Measurements from ENCODE around the gene NEDD4L. TPM values are rescaled to one million over a fixed set of nuclear protein-coding genes. Genes with fewer than 3 reads are reported as not detected.

Gene NEDD4L
- total RNA-seq, 4 donors from 2014 or later = 32.5 to 65.6 (median 43.4) TPM

DNA sequence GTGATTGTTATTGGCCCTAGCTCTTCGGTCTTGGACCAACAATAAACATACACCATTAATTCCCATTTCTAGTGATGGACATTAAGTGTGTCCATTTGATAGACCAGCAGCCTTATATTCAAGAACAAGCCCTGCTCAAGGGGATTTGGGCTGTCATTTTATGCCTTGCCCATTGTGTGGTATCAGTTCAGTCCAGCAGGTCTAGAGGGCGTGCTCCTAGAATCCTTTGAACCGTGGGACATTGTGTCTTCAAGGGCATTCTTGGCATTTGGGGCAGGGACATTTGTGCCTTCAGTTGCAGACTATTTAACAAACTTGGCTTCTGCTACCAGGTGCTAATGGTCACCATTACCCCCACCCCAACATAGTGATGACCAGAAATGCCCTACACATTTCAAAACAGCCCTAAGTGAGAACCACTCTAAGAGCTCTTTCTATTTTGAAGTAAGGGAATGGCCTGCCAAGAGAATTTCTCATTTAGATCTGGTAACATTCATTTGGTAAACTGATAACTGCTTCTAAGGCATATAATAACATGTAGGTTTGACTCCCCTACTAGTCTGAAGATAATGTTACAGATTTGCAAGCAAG is 300.1 kb downstream of the NEDD4L start:
- TF ChIP-seq, protein P1, sequence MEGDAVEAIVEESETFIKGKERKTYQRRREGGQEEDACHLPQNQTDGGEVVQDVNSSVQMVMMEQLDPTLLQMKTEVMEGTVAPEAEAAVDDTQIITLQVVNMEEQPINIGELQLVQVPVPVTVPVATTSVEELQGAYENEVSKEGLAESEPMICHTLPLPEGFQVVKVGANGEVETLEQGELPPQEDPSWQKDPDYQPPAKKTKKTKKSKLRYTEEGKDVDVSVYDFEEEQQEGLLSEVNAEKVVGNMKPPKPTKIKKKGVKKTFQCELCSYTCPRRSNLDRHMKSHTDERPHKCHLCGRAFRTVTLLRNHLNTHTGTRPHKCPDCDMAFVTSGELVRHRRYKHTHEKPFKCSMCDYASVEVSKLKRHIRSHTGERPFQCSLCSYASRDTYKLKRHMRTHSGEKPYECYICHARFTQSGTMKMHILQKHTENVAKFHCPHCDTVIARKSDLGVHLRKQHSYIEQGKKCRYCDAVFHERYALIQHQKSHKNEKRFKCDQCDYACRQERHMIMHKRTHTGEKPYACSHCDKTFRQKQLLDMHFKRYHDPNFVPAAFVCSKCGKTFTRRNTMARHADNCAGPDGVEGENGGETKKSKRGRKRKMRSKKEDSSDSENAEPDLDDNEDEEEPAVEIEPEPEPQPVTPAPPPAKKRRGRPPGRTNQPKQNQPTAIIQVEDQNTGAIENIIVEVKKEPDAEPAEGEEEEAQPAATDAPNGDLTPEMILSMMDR (IDR thresholded peaks at IDR 0.05; ENCODE audit: low read depth) = no peak

DNA sequence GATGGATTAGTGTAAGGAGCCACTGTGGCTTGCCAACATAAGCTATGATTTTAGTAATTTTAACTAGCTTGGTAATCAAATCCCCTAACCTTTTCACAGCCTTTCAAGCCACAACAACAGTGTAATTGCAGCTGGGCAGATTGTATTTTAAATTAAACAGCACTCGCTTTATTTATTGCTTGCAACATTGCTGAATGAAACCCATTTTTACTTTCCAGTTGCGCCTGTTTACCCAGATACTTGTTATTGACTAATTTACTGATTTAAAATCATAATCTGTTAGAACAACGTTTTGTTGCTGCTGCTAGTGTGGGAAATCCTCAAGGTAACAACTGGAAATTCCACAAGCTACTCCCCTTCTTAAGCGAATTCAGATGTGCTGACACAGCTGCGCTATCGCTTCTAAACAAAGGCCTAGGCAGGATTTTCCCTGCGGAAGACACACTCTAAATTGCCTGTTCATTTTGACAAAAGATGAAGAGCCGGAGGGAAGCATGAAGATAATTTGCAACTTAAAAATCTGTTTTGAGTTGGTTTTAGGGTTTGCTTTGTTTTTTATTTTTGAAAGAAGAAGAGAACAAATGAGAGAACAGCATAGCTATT is 300.9 kb downstream of the NEDD4L start:
- TF ChIP-seq, protein P1 (IDR thresholded peaks at IDR 0.05; ENCODE audit: low read depth) = no peak

DNA sequence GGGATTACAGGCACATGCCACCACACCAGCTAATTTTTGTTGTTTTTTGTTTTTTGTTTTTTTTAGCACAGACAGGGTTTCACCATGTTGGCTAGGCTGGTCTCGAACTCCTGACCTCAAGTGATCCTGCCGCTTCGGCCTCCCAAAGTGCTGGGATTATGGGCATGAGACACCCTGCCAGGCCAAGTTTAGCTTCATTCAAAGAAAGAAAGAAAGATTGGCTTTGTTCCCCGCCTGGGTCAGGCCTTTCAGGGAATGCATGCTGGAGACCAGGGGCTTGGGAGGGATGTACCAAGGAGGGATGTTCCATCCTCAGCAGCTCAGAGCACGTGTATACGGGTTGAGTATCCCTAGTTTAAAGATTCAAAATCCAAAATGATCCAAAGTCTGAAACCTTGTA is 301.8 kb downstream of the NEDD4L start:
- TF ChIP-seq, protein P1 (IDR thresholded peaks at IDR 0.05; ENCODE audit: low read depth) = no peak

DNA sequence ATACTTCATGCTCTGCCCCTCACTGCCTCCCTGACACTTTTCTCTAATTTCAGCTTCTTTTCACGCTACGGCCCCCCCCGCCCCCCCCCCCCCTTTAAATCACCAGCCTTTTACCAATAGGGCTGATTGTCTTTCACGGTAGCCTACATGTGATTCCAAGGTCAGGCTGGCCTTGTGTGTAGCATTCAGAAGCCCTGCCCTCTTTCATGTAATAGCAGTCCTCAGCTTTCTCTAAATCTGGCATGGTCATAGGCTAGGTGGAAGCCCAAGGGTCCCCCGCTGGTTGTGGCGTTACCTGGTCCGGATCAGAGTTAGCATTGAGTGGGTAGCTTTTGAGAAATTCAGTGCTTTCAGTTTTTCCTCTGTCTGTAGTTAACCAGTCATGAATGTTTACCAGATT is 303.1 kb downstream of the NEDD4L start:
- TF ChIP-seq, protein P1 (IDR thresholded peaks at IDR 0.05; ENCODE audit: low read depth) = no peak

DNA sequence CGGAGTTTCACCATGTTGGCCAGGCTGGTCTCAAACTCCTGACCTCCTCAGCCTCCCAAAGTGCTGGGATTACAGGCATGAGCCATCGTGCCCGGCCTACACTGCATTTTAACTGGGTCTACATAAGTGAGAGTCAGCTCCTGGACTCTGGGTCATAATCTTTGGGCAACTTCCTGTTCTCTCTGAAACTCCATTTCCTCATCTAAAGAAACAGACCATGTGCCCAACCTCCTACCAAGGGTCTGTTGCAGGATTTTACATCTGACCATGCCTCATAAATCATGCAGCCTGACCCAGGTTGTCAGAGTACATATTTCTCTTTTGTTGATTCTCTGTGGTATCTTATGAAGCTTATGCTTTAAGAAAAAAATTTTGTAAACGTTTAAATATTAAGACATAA is 304.5 kb downstream of the NEDD4L start:
- TF ChIP-seq, protein P1 (IDR thresholded peaks at IDR 0.05; ENCODE audit: low read depth) = no peak

DNA sequence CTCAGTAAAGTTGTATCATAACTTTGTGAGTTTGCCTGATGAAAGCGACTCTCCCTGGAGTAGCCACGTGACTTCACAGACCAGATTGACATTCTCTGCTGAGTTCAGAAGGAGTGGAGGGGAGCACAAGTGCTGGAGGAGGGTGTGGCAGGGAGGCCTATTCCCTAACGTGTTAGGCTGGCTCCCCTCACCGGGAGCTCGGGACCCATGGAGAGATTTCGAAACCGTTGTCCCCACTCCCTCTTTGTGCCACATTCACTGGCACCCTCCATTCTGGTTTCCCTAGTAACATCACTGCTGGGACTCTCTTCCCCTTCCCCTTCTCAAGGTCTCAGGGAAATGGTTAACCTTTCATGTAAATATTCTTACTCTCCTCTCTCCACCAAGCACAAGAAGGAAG is 304.9 kb downstream of the NEDD4L start:
- TF ChIP-seq, protein P1 (IDR thresholded peaks at IDR 0.05; ENCODE audit: low read depth) = no peak

DNA sequence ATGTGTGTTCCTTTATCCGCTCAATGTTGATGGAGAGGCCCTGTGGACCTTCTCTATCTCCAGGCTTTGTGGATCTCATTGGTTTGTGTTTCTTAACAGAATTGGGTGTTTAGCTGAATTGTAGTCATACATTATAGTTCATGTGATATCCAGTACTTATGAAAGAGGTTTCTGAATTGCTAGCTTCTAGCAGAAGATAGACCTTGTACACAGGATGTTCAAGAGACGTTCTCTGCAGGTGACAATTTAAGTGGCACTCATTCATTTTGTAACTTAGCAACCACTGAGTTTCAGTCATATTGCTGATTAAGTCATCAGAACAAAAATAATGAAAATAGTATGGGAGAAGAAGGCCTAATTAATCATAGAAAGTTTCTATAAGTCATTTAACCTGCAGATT is 305.6 kb downstream of the NEDD4L start:
- TF ChIP-seq, protein P1 (IDR thresholded peaks at IDR 0.05; ENCODE audit: low read depth) = no peak
